Stimulated activated CD4-positive, alpha-beta T cell treated with anti-CD3 and anti-CD28 coated beads, Interleukin-4, amount 100 ng/mL, for 4 hours (primary cell): ENCODE measurements around the gene PPP2R2C.

Source experiments
- DNase-seq, 2 experiments: peaks; one replicate each; pipeline ENCODE4 v3.0.0-alpha.2; 2020

Gene PPP2R2C

GRCh38 chr4:6278801-6279197 lies 193.6 kb downstream of the PPP2R2C start:
- no peak for DNase-seq

- DNase-seq, result no peak
These were observed 194.2 kb downstream of the PPP2R2C start for GRCh38 chr4:6277935-6278800.

- no peak for DNase-seq
These were observed 195.1 kb downstream of the PPP2R2C start for GRCh38 chr4:6277139-6277802.

GRCh38 chr4:6275898-6276806 lies 196.3 kb downstream of the PPP2R2C start:
- no peak for DNase-seq

- DNase-seq, result no peak
These were observed 197.1 kb downstream of the PPP2R2C start for GRCh38 chr4:6275351-6275750.

- no peak for DNase-seq
These were observed 198.8 kb downstream of the PPP2R2C start for GRCh38 chr4:6273661-6273990.

- no peak for DNase-seq
These were observed 199.4 kb downstream of the PPP2R2C start for GRCh38 chr4:6272863-6273660.

GRCh38 chr4:6271701-6272465 lies 200.5 kb downstream of the PPP2R2C start:
- no peak for DNase-seq

GRCh38 chr4:6271206-6271605 lies 201.2 kb downstream of the PPP2R2C start:
- no peak for DNase-seq

GRCh38 chr4:6270636-6271121 lies 201.7 kb downstream of the PPP2R2C start:
- no peak for DNase-seq
